ENCODE measurements around the gene FOXL2NB. TPM values are rescaled to one million over a fixed set of nuclear protein-coding genes. Genes with fewer than 3 reads are reported as not detected.

Gene FOXL2NB
- total and polyA plus RNA-seq, 9 donors = 35.8 to 137 (median 68.3) TPM

GRCh38 chr3:138971766-138972320 is 24.8 kb downstream of the FOXL2NB start:
- DNase-seq = no peak
- Histone ChIP-seq H3K4me1 (ENCODE audit: insufficient read depth) (no peaks in the 10 kb centered on the region), H3K27ac (no peak overlapping the region), H3K4me3 (no peak overlapping the region), H3K36me3 (no peaks in the 10 kb centered on the region), H3K9me3 (no peaks in the 10 kb centered on the region), H3K27me3 (no peaks in the 10 kb centered on the region)
- intact Hi-C loops (cut with DNase I) = no loop called here
- WGBS, 3 donors = 62 to 72% (median 70%) methylated on average over 6 of the region's 6 CpGs
- TF ChIP-seq, protein P1, sequence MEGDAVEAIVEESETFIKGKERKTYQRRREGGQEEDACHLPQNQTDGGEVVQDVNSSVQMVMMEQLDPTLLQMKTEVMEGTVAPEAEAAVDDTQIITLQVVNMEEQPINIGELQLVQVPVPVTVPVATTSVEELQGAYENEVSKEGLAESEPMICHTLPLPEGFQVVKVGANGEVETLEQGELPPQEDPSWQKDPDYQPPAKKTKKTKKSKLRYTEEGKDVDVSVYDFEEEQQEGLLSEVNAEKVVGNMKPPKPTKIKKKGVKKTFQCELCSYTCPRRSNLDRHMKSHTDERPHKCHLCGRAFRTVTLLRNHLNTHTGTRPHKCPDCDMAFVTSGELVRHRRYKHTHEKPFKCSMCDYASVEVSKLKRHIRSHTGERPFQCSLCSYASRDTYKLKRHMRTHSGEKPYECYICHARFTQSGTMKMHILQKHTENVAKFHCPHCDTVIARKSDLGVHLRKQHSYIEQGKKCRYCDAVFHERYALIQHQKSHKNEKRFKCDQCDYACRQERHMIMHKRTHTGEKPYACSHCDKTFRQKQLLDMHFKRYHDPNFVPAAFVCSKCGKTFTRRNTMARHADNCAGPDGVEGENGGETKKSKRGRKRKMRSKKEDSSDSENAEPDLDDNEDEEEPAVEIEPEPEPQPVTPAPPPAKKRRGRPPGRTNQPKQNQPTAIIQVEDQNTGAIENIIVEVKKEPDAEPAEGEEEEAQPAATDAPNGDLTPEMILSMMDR (IDR thresholded peaks at IDR 0.05) = no peak
- TF ChIP-seq EP300 (IDR thresholded peaks at IDR 0.05) (no peak), POLR2A (IDR thresholded peaks at IDR 0.05) (no peak)

- no peaks in the 10 kb centered on the region for H3K9me3 ChIP-seq
- H3K27me3 ChIP-seq = no peaks in the 10 kb centered on the region
- intact Hi-C loops (cut with DNase I) = no loop called here
- no peak for DNase-seq
- 83 to 94% (median 90%) methylated on average over 5 of the region's 5 CpGs for WGBS, 3 donors
- TF ChIP-seq POLR2A (IDR thresholded peaks at IDR 0.05) (no peak), EP300 (IDR thresholded peaks at IDR 0.05) (no peak)
- TF ChIP-seq, protein P1 (IDR thresholded peaks at IDR 0.05) = no peak
- H3K4me1 ChIP-seq (ENCODE audit: insufficient read depth) = no peaks in the 10 kb centered on the region
- H3K4me3 ChIP-seq = no peak overlapping the region
- no peak overlapping the region for H3K27ac ChIP-seq
- no peaks in the 10 kb centered on the region for H3K36me3 ChIP-seq
Observed at GRCh38 chr3:138972941-138973340, 25.9 kb downstream of the FOXL2NB start.

DNA sequence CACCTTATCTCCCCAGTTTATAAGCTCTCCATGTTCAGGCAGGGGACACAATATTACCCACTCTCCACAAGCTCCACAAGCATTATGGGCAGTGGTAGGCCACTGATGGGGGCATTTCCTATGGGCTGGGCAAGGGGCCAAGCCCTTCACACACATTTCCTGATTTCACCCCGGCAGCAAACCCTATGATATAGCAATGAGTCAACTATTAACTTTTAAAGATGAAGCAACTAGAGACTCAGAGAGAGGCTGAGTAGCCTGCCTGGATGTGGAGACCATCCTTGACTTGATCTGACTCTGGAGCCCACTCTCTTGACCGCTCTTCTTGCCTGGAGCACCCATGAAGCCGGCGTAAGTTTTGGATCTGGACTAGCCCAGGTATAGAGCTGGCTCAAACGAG is 27.4 kb downstream of the FOXL2NB start:
- Histone ChIP-seq H3K36me3 (no peaks in the 10 kb centered on the region), H3K4me3 (no peak overlapping the region), H3K27me3 (no peaks in the 10 kb centered on the region), H3K9me3 (no peaks in the 10 kb centered on the region), H3K27ac (no peak overlapping the region), H3K4me1 (ENCODE audit: insufficient read depth) (no peaks in the 10 kb centered on the region)
- TF ChIP-seq EP300 (IDR thresholded peaks at IDR 0.05) = no peak
- TF ChIP-seq, protein P1 (IDR thresholded peaks at IDR 0.05) = no peak
- no peak for TF ChIP-seq POLR2A (IDR thresholded peaks at IDR 0.05)
- intact Hi-C loops (cut with DNase I) = no loop called here
- no peak for DNase-seq
- 84 to 86% (median 86%) methylated on average over 5 of the region's 5 CpGs for WGBS, 3 donors

DNA sequence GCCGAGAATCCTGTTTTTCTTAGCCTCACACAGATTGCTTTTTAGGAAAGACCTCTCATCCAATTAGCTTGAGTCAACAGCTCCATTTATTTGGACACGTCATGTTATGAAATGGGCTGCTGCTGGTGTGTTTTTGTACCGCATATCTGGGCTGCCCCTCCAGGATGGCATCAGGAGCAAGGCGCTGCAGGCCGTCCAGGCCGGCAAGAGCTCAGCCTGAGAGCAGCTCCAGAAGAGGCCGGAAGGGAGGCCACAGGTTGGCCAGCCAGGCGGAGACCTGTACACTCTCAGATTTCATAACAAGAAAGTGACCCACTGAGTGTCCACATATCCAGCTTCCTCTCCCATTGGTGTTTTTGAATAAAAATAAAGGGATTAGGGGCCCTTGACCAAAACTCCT is 28.3 kb downstream of the FOXL2NB start:
- TF ChIP-seq POLR2A (IDR thresholded peaks at IDR 0.05) (no peak), EP300 (IDR thresholded peaks at IDR 0.05) (no peak)
- TF ChIP-seq, protein P1 (IDR thresholded peaks at IDR 0.05) = no peak
- no peaks in the 10 kb centered on the region for H3K27me3 ChIP-seq
- intact Hi-C loops (cut with DNase I) = no loop called here
- no peaks in the 10 kb centered on the region for H3K36me3 ChIP-seq
- no peak for DNase-seq
- 93 to 98% (median 97%) methylated on average over 8 of the region's 8 CpGs for WGBS, 3 donors
- H3K4me1 ChIP-seq (ENCODE audit: insufficient read depth) = peaks cover 3% of the 10 kb centered on the region
- H3K9me3 ChIP-seq = no peaks in the 10 kb centered on the region
- no peak overlapping the region for H3K4me3 ChIP-seq
- no peak overlapping the region for H3K27ac ChIP-seq

Measured in ovary (tissue), 9 donors.